OCI-LY1 (cell line): ENCODE measurements around the gene CCDC141.

ENCODE experiments used
- EZH2 ChIP-seq: fragments of 200-600 bp; sonication (generic), shearing (Covaris generic); IDR thresholded peaks from 2 replicates; pipeline ENCODE4 v1.8.0; 2017; ENCODE audit warnings: borderline replicate concordance, mixed run types, mild to moderate bottlenecking, antibody characterized with exemption, low read length, moderate library complexity, mixed read lengths
- TF ChIP-seq, protein P1 (sequence below): fragments of 200-600 bp; sonication (generic), shearing (Covaris generic); IDR thresholded peaks from 2 replicates; pipeline ENCODE4 v1.5.1; 2017; ENCODE audit warnings: mild to moderate bottlenecking, antibody characterized with exemption, low read length, moderate library complexity, mixed read lengths

DNA sequence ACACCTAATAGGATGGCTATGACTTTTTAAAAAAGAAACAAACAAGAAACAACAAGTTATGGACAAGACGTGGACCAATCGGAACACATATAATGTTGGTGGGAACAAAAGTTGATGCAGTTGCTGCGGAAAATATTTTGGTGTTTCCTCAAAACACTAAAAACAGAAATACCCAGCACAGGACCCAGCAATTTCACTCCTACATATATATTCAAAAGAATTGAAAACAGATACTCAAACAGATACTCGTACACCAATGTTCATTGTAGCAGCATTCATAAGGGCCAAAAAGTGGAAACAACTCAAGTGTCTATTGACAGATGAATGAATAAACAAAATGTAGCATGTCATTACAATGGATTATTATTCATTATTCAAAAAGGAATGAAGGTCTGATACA, 12.1 kb downstream of the CCDC141 start:
- TF ChIP-seq, protein P1, sequence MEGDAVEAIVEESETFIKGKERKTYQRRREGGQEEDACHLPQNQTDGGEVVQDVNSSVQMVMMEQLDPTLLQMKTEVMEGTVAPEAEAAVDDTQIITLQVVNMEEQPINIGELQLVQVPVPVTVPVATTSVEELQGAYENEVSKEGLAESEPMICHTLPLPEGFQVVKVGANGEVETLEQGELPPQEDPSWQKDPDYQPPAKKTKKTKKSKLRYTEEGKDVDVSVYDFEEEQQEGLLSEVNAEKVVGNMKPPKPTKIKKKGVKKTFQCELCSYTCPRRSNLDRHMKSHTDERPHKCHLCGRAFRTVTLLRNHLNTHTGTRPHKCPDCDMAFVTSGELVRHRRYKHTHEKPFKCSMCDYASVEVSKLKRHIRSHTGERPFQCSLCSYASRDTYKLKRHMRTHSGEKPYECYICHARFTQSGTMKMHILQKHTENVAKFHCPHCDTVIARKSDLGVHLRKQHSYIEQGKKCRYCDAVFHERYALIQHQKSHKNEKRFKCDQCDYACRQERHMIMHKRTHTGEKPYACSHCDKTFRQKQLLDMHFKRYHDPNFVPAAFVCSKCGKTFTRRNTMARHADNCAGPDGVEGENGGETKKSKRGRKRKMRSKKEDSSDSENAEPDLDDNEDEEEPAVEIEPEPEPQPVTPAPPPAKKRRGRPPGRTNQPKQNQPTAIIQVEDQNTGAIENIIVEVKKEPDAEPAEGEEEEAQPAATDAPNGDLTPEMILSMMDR, result no peak
- TF ChIP-seq EZH2, result no peak
